Measurements from ENCODE around the gene MAP3K9. TPM values are rescaled to one million over a fixed set of nuclear protein-coding genes. Genes with fewer than 3 reads are reported as not detected.

Gene MAP3K9
- total and polyA plus RNA-seq, 2 experiments from 2014 or later: 4.4 to 9.2 TPM

GRCh38 chr14:70698288-70698687 lies 111.0 kb downstream of the MAP3K9 start:
- 92% methylated on average over 3 of the region's 3 CpGs for WGBS (ENCODE audit: low lambda C conversion rate, missing lambda C conversion rate)
- no peaks in the 10 kb centered on the region for H3K9me3 ChIP-seq (ENCODE audit: low read depth)

GRCh38 chr14:70697701-70698100 lies 111.6 kb downstream of the MAP3K9 start:
- TF ChIP-seq EZH2phosphoT487 (IDR thresholded peaks at IDR 0.05; ENCODE audit: low read depth, severe bottlenecking, unreplicated experiment): no peak
- no peak for TF ChIP-seq CTCF (IDR thresholded peaks at IDR 0.05; ENCODE audit: poor library complexity)
- TF ChIP-seq EZH2 (IDR thresholded peaks at IDR 0.05; ENCODE audit: borderline replicate concordance): no peak
- H3K4me2 ChIP-seq: peak overlapping the region; percentile 46
- peak overlapping the region; percentile 85 for H3K27ac ChIP-seq
- 73% methylated on average over 2 of the region's 2 CpGs for WGBS (ENCODE audit: low lambda C conversion rate, missing lambda C conversion rate)
- no peaks in the 10 kb centered on the region for H3K9me2 ChIP-seq (replicated peaks; ENCODE audit: insufficient read depth)
- no peaks in the 10 kb centered on the region for H3K9me3 ChIP-seq (ENCODE audit: low read depth)
- H4K20me1 ChIP-seq (ENCODE audit: insufficient read depth, poor library complexity, severe bottlenecking): no peaks in the 10 kb centered on the region
- no peak overlapping the region for H2AFZ ChIP-seq
- no peaks in the 10 kb centered on the region for H3K79me2 ChIP-seq
- H3K27me3 ChIP-seq: no peaks in the 10 kb centered on the region
- H3K4me1 ChIP-seq (ENCODE audit: insufficient read depth): peaks cover 4% of the 10 kb centered on the region
- DNase-seq (ENCODE audit: low spot score): no peak
- H3K36me3 ChIP-seq (replicated peaks; ENCODE audit: insufficient read depth, low read depth): no peaks in the 10 kb centered on the region
- no peak overlapping the region for H3K4me3 ChIP-seq

More at GRCh38 chr14:70698288-70698687, 111.0 kb downstream of the MAP3K9 start:
- Histone ChIP-seq H3K27ac (peak overlapping the region; percentile 85), H4K20me1 (ENCODE audit: insufficient read depth, poor library complexity, severe bottlenecking) (no peaks in the 10 kb centered on the region), H3K9me2 (replicated peaks; ENCODE audit: insufficient read depth) (no peaks in the 10 kb centered on the region), H3K4me1 (ENCODE audit: insufficient read depth) (peaks cover 4% of the 10 kb centered on the region), H3K4me3 (no peak overlapping the region), H3K4me2 (peak overlapping the region; percentile 8), H3K27me3 (no peaks in the 10 kb centered on the region), H2AFZ (no peak overlapping the region), H3K79me2 (no peaks in the 10 kb centered on the region), H3K36me3 (replicated peaks; ENCODE audit: insufficient read depth, low read depth) (no peaks in the 10 kb centered on the region)
- DNase-seq (ENCODE audit: low spot score): peak; percentile 41
- TF ChIP-seq CTCF (IDR thresholded peaks at IDR 0.05; ENCODE audit: poor library complexity): no peak
- no peak for TF ChIP-seq EZH2 (IDR thresholded peaks at IDR 0.05; ENCODE audit: borderline replicate concordance)
- TF ChIP-seq EZH2phosphoT487 (IDR thresholded peaks at IDR 0.05; ENCODE audit: low read depth, severe bottlenecking, unreplicated experiment): no peak

GRCh38 chr14:70696026-70696425 lies 113.3 kb downstream of the MAP3K9 start:
- Histone ChIP-seq H3K9me2 (replicated peaks; ENCODE audit: insufficient read depth) (no peaks in the 10 kb centered on the region), H3K27ac (no peak overlapping the region), H3K4me2 (no peak overlapping the region), H4K20me1 (ENCODE audit: insufficient read depth, poor library complexity, severe bottlenecking) (no peaks in the 10 kb centered on the region), H2AFZ (no peak overlapping the region), H3K27me3 (no peaks in the 10 kb centered on the region), H3K36me3 (replicated peaks; ENCODE audit: insufficient read depth, low read depth) (no peaks in the 10 kb centered on the region), H3K4me1 (ENCODE audit: insufficient read depth) (peaks cover 4% of the 10 kb centered on the region), H3K4me3 (no peak overlapping the region), H3K9me3 (ENCODE audit: low read depth) (no peaks in the 10 kb centered on the region), H3K79me2 (no peaks in the 10 kb centered on the region)
- 55% methylated on average over 2 of the region's 2 CpGs for WGBS (ENCODE audit: low lambda C conversion rate, missing lambda C conversion rate)
- DNase-seq (ENCODE audit: low spot score): no peak
- TF ChIP-seq EZH2 (IDR thresholded peaks at IDR 0.05; ENCODE audit: borderline replicate concordance) (no peak), EZH2phosphoT487 (IDR thresholded peaks at IDR 0.05; ENCODE audit: low read depth, severe bottlenecking, unreplicated experiment) (no peak), CTCF (IDR thresholded peaks at IDR 0.05; ENCODE audit: poor library complexity) (no peak)

- Histone ChIP-seq H3K4me3 (no peak overlapping the region), H3K9me2 (replicated peaks; ENCODE audit: insufficient read depth) (no peaks in the 10 kb centered on the region), H4K20me1 (ENCODE audit: insufficient read depth, poor library complexity, severe bottlenecking) (no peaks in the 10 kb centered on the region), H3K4me1 (ENCODE audit: insufficient read depth) (no peaks in the 10 kb centered on the region), H3K27me3 (no peaks in the 10 kb centered on the region), H3K36me3 (replicated peaks; ENCODE audit: insufficient read depth, low read depth) (no peaks in the 10 kb centered on the region), H3K79me2 (no peaks in the 10 kb centered on the region), H3K27ac (no peak overlapping the region), H3K9me3 (ENCODE audit: low read depth) (no peaks in the 10 kb centered on the region), H2AFZ (no peak overlapping the region), H3K4me2 (no peak overlapping the region)
- WGBS (ENCODE audit: low lambda C conversion rate, missing lambda C conversion rate): 77% methylated on average over 10 of the region's 10 CpGs
- TF ChIP-seq CTCF (IDR thresholded peaks at IDR 0.05; ENCODE audit: poor library complexity) (no peak), EZH2 (IDR thresholded peaks at IDR 0.05; ENCODE audit: borderline replicate concordance) (no peak), EZH2phosphoT487 (IDR thresholded peaks at IDR 0.05; ENCODE audit: low read depth, severe bottlenecking, unreplicated experiment) (no peak)
- DNase-seq (ENCODE audit: low spot score): no peak
These were observed 117.1 kb downstream of the MAP3K9 start for GRCh38 chr14:70692210-70692609.
